HepG2 (cell line): ENCODE data around the gene RPSA.

ENCODE experiments used
- CTCF ChIP-seq: sonication (generic); formaldehyde crosslinking; IDR thresholded peaks from 2 replicates; pipeline ENCODE4 v1.5.0; 2020; ENCODE audit warnings: mild to moderate bottlenecking, missing genetic modification reagents, moderate library complexity
- KLF9 ChIP-seq: IDR thresholded peaks from 2 replicates; pipeline ENCODE4 v1.6.1; 2016; ENCODE audit warnings: low read depth
- ZNF468 ChIP-seq: sonication (generic); formaldehyde crosslinking; IDR thresholded peaks from 2 replicates; pipeline ENCODE4 v1.8.0; 2022; ENCODE audit warnings: mild to moderate bottlenecking, moderate library complexity, missing genetic modification reagents

DNA sequence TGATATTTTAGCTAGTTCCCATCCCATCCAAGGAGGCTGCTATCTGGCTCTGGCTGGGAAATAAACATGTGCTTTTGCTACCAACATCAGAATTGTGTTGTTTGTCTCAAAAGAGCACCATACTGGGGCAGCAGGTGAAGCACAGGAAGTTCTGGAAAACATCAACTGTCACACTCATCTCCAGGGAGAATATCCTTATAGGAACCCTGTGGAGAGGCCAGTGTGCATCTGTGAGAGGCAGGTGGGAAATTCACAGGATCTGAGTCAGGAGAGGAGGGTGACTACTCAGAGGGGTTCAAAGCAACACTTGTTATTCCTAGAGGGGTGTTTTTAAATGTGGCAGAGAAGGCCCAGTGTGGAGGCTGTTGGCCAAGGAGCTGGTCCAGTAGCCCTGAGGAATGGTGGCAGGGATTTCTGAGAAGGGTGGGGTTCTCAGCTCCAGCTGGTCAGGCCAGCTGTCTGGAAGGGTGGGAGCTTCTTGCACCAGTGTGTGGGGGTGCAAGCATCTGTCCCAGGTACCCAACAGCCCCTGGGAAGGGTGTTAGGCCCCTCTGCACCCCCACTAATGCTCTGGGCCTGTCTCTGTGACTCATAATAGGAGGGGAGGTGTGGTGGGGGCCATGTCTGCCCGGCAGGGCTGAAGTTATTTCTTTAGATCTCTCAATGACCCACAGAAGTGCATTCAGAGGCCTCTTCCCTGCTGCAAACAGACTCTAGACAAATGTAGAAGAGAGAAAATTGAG is 28.7 kb downstream of the RPSA start:
- TF ChIP-seq ZNF468 (CRISPR knock-in tag): no peak
- TF ChIP-seq CTCF (CRISPR knock-in tag): no peak
- no peak for TF ChIP-seq KLF9 (CRISPR knock-in tag)
